Liver (tissue), 9 donors: ENCODE results near the gene DNAJC2. TPM values are rescaled to one million over a fixed set of nuclear protein-coding genes. Genes with fewer than 3 reads are reported as not detected.

Experiments used
- DNase-seq: peaks from one replicate; pipeline ENCODE4 v3.0.0-alpha.2; 2017; ENCODE audit warnings: low spot score
- H3K27ac ChIP-seq, 2 donors: one replicate each; pipeline ENCODE4 v1.7.0; 2013; ENCODE audit warnings: inconsistent platforms in 2 of 2, low read length in 2 of 2, control low read depth in 1 of 2, low read depth in 1 of 2, mild to moderate bottlenecking in 1 of 2
- H3K27me3 ChIP-seq, 4 donors: one replicate each; pipeline versions ENCODE4 v1.6.1 to v1.7.0; 2013; ENCODE audit warnings: low read length in 3 of 4, inconsistent platforms in 1 of 4, mild to moderate bottlenecking in 1 of 4, moderate library complexity in 1 of 4; ENCODE audit not compliant: control insufficient read depth in 4 of 4, insufficient read depth in 4 of 4
- H3K36me3 ChIP-seq, 4 donors: one replicate each; pipeline versions ENCODE4 v1.6.1 to v1.7.0; 2013; ENCODE audit warnings: low read length in 3 of 4, mild to moderate bottlenecking in 3 of 4, low read depth in 1 of 4, moderate library complexity in 1 of 4; ENCODE audit not compliant: control insufficient read depth in 4 of 4, insufficient read depth in 3 of 4
- H3K4me1 ChIP-seq, 4 donors: one replicate each; pipeline versions ENCODE4 v1.6.1 to v1.7.0; 2013; ENCODE audit warnings: low read length in 3 of 4, mild to moderate bottlenecking in 3 of 4, moderate library complexity in 1 of 4; ENCODE audit not compliant: control insufficient read depth in 4 of 4, insufficient read depth in 4 of 4
- H3K4me3 ChIP-seq, 3 donors: one replicate each; pipeline versions ENCODE4 v1.6.1 to v1.7.0; 2013; ENCODE audit warnings: low read length in 3 of 3, control low read depth in 1 of 3, low read depth in 1 of 3, mild to moderate bottlenecking in 1 of 3
- H3K9ac ChIP-seq, 2 donors: one replicate each; pipeline ENCODE4 v1.7.0; 2013; ENCODE audit warnings: low read length in 2 of 2, mild to moderate bottlenecking in 2 of 2, moderate library complexity in 2 of 2, control low read depth in 1 of 2, low read depth in 1 of 2
- H3K9me3 ChIP-seq, 4 donors: one replicate each; pipeline versions ENCODE4 v1.6.1 to v1.7.0; 2013; ENCODE audit warnings: low read length in 3 of 4; ENCODE audit not compliant: control insufficient read depth in 4 of 4
- CTCF ChIP-seq: fragments of 150-350 bp; IDR thresholded peaks from 2 replicates; pipeline ENCODE4 v1.5.1; 2017; ENCODE audit warnings: improper control_type of control experiment, low read depth, low read length; ENCODE audit not compliant: missing input control
- EGR1 ChIP-seq, 2 donors: IDR thresholded peaks; 2 replicates each; pipeline ENCODE4 v1.6.1; 2016 to 2018; ENCODE audit warnings: antibody characterized with exemption in 2 of 2, low read depth in 2 of 2
- FOXA1 ChIP-seq: IDR thresholded peaks from 2 replicates; pipeline ENCODE4 v1.6.1; 2016; ENCODE audit warnings: antibody characterized with exemption
- FOXA2 ChIP-seq: IDR thresholded peaks from 2 replicates; pipeline ENCODE4 v1.6.1; 2016; ENCODE audit warnings: antibody characterized with exemption
- GABPA ChIP-seq, 2 donors: IDR thresholded peaks in 1 of 2; conservative IDR thresholded peaks in 1 of 2; 2 replicates each; pipeline ENCODE4 v1.6.1; 2016; ENCODE audit warnings: antibody characterized with exemption in 2 of 2, mild to moderate bottlenecking in 1 of 2, moderate library complexity in 1 of 2
- HNF4A ChIP-seq, 2 donors: conservative IDR thresholded peaks; 2 replicates each; pipeline ENCODE4 v1.6.1; 2016; ENCODE audit warnings: antibody characterized with exemption in 2 of 2, mild to moderate bottlenecking in 2 of 2
- HNF4G ChIP-seq: IDR thresholded peaks from 2 replicates; pipeline ENCODE4 v1.6.1; 2016; ENCODE audit warnings: antibody characterized with exemption
- JUND ChIP-seq, 2 donors: IDR thresholded peaks; 2 replicates each; pipeline ENCODE4 v1.6.1; 2016; ENCODE audit warnings: antibody characterized with exemption in 2 of 2
- MAX ChIP-seq: IDR thresholded peaks from 2 replicates; pipeline ENCODE4 v1.6.1; 2016; ENCODE audit warnings: antibody characterized with exemption
- NR2F2 ChIP-seq: IDR thresholded peaks from 2 replicates; pipeline ENCODE4 v1.6.1; 2016; ENCODE audit warnings: antibody characterized with exemption
- RAD21 ChIP-seq, 2 donors: IDR thresholded peaks; 2 replicates each; pipeline ENCODE4 v1.6.1; 2016; ENCODE audit warnings: antibody characterized with exemption in 2 of 2, mild to moderate bottlenecking in 2 of 2
- REST ChIP-seq: IDR thresholded peaks from 2 replicates; pipeline ENCODE4 v1.6.1; 2016; ENCODE audit warnings: antibody characterized with exemption, mild to moderate bottlenecking
- RXRA ChIP-seq, 2 donors: IDR thresholded peaks; 2 replicates each; pipeline ENCODE4 v1.6.1; 2017 to 2018; ENCODE audit warnings: antibody characterized with exemption in 2 of 2, mild to moderate bottlenecking in 1 of 2
- SP1 ChIP-seq: IDR thresholded peaks from 2 replicates; pipeline ENCODE4 v1.6.1; 2018; ENCODE audit warnings: antibody characterized with exemption, mild to moderate bottlenecking
- TAF1 ChIP-seq: conservative IDR thresholded peaks from 2 replicates; pipeline ENCODE4 v1.6.1; 2016; ENCODE audit warnings: antibody characterized with exemption, mild to moderate bottlenecking
- YY1 ChIP-seq: IDR thresholded peaks from 2 replicates; pipeline ENCODE4 v1.6.1; 2016; ENCODE audit warnings: antibody characterized with exemption, mild to moderate bottlenecking
- WGBS: extraction: QIAGEN DNeasy Blood & Tissue Kit; methylation state at CpG from one replicate; pipeline ENCODE4 v1.1.7; 2013; 5-methylcytosine and 5-hydroxymethylcytosine counted together
- polyA plus RNA-seq, 2 donors: library from polyadenylated mRNA; stranded (reverse) in 1 of 2; unstranded in 1 of 2; fragments of 200-250 nt in 1 of 2; fragments of >200 nt in 1 of 2; fragmentation: Nextera tagmentation in 1 of 2; extraction: Ambion mirVana in 1 of 2; gene quantifications; one replicate each; pipeline versions ENCODE4 v1.2.1 to v1.2.3, GENCODE V29; 2013 to 2015
- total RNA-seq, 2 donors: library from RNA; depleted of rRNA; stranded (reverse); fragments of >200 nt; gene quantifications; one replicate each; pipeline ENCODE4 v1.2.3, GENCODE V29; 2014
- TF ChIP-seq, protein P1 (sequence below): IDR thresholded peaks from 2 replicates; pipeline ENCODE4 v1.6.1; 2016; ENCODE audit warnings: antibody characterized with exemption
- TF ChIP-seq, protein P2 (sequence below): IDR thresholded peaks from 2 replicates; pipeline ENCODE4 v1.6.1; 2016; ENCODE audit warnings: antibody characterized with exemption
- donor health status: healthy.
- donor health status: healthy.
- donor health status: healthy.
- donor health status: healthy.
- donor health status: healthy.

The DNAJC2 gene
- total and polyA plus RNA-seq, 4 donors = 7.5 to 19.6 (median 11.0) TPM

- TF ChIP-seq HNF4A (conservative IDR thresholded peaks at IDR 0.05) = no peak
- TF ChIP-seq, protein P1, sequence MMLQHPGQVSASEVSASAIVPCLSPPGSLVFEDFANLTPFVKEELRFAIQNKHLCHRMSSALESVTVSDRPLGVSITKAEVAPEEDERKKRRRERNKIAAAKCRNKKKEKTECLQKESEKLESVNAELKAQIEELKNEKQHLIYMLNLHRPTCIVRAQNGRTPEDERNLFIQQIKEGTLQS = no peak
- TF ChIP-seq NR2F2 = no peak
- TF ChIP-seq JUND (IDR thresholded peaks at IDR 0.05) = no peak
- TF ChIP-seq RAD21 (IDR thresholded peaks at IDR 0.05) = no peak
- TF ChIP-seq YY1 = no peak
- TF ChIP-seq TAF1 = no peak
- no peak for TF ChIP-seq CTCF
- Histone ChIP-seq H3K9ac (no peak overlapping the region), H3K9me3 (no peaks in the 10 kb centered on the region), H3K36me3 (peaks cover 6 to 75% (median 63%) of the 10 kb centered on the region in 4 donors), H3K27ac (no peak overlapping the region), H3K4me1 (peaks cover 0 to 6% (median 2%) of the 10 kb centered on the region in 4 donors), H3K4me3 (no peak overlapping the region), H3K27me3 (no peaks in the 10 kb centered on the region)
- WGBS = 56% methylated on average over 3 of the region's 3 CpGs
- no peak for DNase-seq
Observed at GRCh38 chr7:103307503-103308231, 36.9 kb downstream of the DNAJC2 start.

GRCh38 chr7:103301441-103301840 is 43.1 kb downstream of the DNAJC2 start:
- Histone ChIP-seq H3K4me3 (no peak overlapping the region), H3K4me1 (peaks cover 1 to 21% (median 18%) of the 10 kb centered on the region in 4 donors), H3K36me3 (peaks cover 1 to 62% (median 45%) of the 10 kb centered on the region in 4 donors), H3K27ac (no peak overlapping the region), H3K9me3 (no peaks in the 10 kb centered on the region), H3K27me3 (no peaks in the 10 kb centered on the region), H3K9ac (no peak overlapping the region)
- WGBS = 75% methylated on average over 2 of the region's 2 CpGs
- TF ChIP-seq FOXA1 = no peak
- no peak for TF ChIP-seq NR2F2
- TF ChIP-seq HNF4G = no peak
- no peak for TF ChIP-seq CTCF
- no peak for TF ChIP-seq FOXA2
- no peak for TF ChIP-seq EGR1 (IDR thresholded peaks at IDR 0.05; ENCODE audit: low read depth in 2 of 2)
- no peak for TF ChIP-seq RXRA (IDR thresholded peaks at IDR 0.05)
- no peak for TF ChIP-seq REST
- no peak for TF ChIP-seq GABPA (IDR thresholded peaks at IDR 0.05 in 1 of 2, conservative IDR thresholded peaks at IDR 0.05 in 1 of 2)
- TF ChIP-seq, protein P2, sequence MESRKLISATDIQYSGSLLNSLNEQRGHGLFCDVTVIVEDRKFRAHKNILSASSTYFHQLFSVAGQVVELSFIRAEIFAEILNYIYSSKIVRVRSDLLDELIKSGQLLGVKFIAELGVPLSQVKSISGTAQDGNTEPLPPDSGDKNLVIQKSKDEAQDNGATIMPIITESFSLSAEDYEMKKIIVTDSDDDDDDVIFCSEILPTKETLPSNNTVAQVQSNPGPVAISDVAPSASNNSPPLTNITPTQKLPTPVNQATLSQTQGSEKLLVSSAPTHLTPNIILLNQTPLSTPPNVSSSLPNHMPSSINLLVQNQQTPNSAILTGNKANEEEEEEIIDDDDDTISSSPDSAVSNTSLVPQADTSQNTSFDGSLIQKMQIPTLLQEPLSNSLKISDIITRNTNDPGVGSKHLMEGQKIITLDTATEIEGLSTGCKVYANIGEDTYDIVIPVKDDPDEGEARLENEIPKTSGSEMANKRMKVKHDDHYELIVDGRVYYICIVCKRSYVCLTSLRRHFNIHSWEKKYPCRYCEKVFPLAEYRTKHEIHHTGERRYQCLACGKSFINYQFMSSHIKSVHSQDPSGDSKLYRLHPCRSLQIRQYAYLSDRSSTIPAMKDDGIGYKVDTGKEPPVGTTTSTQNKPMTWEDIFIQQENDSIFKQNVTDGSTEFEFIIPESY = no peak
- TF ChIP-seq SP1 = no peak
- TF ChIP-seq HNF4A (conservative IDR thresholded peaks at IDR 0.05) = no peak
- TF ChIP-seq RAD21 (IDR thresholded peaks at IDR 0.05) = no peak
- no peak for TF ChIP-seq JUND (IDR thresholded peaks at IDR 0.05)
- TF ChIP-seq MAX = no peak
- TF ChIP-seq TAF1 = no peak
- TF ChIP-seq, protein P1 = no peak
- no peak for TF ChIP-seq YY1
- no peak for DNase-seq
